Activated T-helper 17 cell treated with anti-CD3 and anti-CD28 coated beads, Interleukin-2, amount 50 U/mL, for 72 hours (primary cell): ENCODE results near the gene EXOSC5. TPM values are rescaled to one million over a fixed set of nuclear protein-coding genes. Genes with fewer than 3 reads are reported as not detected.
"Not testable (repeated sequence)": the region's sequence is repeated elsewhere in the genome, so short reads cannot be mapped to it uniquely, and the experiment has no call there.

Experiments
- ATAC-seq: fragments of 150-1000 bp; cut with Tn5 transposase; replicated peaks from 2 replicates; pipeline ENCODE4 v1.10.0; 2021; ENCODE audit warnings: mild to moderate bottlenecking, moderate library complexity
- H3K27ac Mint-ChIP-seq: one replicate; pipeline ENCODE4 v1.8.0; 2022; ENCODE audit warnings: mixed read lengths
- H3K27me3 Mint-ChIP-seq: one replicate; pipeline ENCODE4 v1.8.0; 2022; ENCODE audit warnings: mixed read lengths
- H3K36me3 Mint-ChIP-seq: one replicate; pipeline ENCODE4 v1.8.0; 2022; ENCODE audit warnings: low read depth, mild to moderate bottlenecking, mixed read lengths
- H3K4me1 Mint-ChIP-seq: one replicate; pipeline ENCODE4 v1.8.0; 2022; ENCODE audit warnings: mixed read lengths
- H3K4me3 Mint-ChIP-seq: one replicate; pipeline ENCODE4 v1.8.0; 2022; ENCODE audit warnings: mild to moderate bottlenecking, mixed read lengths
- H3K9me3 Mint-ChIP-seq: one replicate; pipeline ENCODE4 v1.8.0; 2022; ENCODE audit warnings: mixed read lengths
- total RNA-seq, 2 donors: library from RNA; stranded (reverse); gene quantifications; one replicate each; pipeline ENCODE4 v1.2.3, GENCODE V29; 2022

EXOSC5 gene
- 10 to 100 TPM; 33.0 to 58.7 TPM for total RNA-seq

DNA sequence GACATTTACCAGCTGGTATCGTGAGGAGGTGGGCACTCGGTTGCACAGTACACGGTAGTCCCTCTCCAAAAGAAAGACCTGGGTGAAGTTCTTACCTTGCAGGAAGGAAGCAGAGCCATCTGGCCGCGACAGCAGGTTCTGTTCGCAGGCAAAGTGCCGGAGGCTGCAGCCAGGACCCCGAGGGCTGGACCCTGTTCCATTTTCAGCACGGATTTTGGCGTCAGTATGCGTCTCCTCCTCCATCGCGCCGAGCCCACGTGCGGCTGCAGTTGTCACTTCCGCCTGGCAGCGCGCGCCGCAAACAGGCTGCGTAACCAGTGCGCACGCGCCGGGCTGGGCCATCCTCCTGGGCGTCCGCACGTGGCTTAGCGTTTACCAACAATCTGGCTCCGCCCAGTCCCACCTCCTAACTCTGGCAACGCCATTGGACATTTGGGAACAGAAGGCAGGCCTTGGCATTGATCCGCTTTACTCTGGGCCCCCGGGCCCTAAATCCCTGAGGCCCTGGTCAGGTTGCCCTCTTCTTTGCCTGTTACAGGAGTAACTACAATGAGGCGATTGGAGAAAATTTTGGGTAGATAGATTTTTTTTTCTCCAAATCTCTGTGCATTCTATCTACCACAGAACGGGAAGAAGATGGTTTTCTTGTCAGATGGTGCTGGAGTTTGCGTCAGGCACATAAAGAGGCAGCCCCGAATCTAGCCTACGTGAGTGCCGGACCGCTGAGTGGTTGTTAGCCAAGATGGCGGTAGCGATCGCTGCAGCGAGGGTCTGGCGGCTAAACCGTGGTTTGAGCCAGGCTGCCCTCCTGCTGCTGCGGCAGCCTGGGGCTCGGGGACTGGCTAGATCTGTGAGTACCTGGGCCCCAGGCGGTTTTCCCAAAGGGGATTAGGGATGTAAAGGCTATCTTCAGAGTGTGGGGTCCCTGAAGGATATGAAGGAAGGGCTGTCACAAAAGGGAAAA, at the start of gene EXOSC5, which contains the start of gene BCKDHA:
EXOSC5 (minus strand) TSS at position 274 of the 964 bp plus-strand sequence; CDS start at position 243, 31 bp downstream.
BCKDHA (plus strand) TSS at position 733 of the 964 bp plus-strand sequence; CDS start at position 743, 10 bp downstream.
- Mint-ChIP-seq H3K4me1 (peaks cover 24% of the 10 kb centered on the region), H3K27me3 (no peaks in the 10 kb centered on the region), H3K36me3 (peaks cover 54% of the 10 kb centered on the region), H3K4me3 (peak within 1 kb of the TSS; percentile 100), H3K27ac (peak within 1 kb of the TSS; percentile 100), H3K9me3 (no peaks in the 10 kb centered on the region)
- ATAC-seq: peak; percentile 100

GRCh38 chr19:41445575-41445974, 48.4 kb upstream of the EXOSC5 start:
- H3K4me3 Mint-ChIP-seq: no peak overlapping the region
- no peaks in the 10 kb centered on the region for H3K9me3 Mint-ChIP-seq
- no peak overlapping the region for H3K27ac Mint-ChIP-seq
- H3K4me1 Mint-ChIP-seq: no peaks in the 10 kb centered on the region
- H3K27me3 Mint-ChIP-seq: peaks cover 6% of the 10 kb centered on the region
- H3K36me3 Mint-ChIP-seq: no peaks in the 10 kb centered on the region
- no peak for ATAC-seq

DNA sequence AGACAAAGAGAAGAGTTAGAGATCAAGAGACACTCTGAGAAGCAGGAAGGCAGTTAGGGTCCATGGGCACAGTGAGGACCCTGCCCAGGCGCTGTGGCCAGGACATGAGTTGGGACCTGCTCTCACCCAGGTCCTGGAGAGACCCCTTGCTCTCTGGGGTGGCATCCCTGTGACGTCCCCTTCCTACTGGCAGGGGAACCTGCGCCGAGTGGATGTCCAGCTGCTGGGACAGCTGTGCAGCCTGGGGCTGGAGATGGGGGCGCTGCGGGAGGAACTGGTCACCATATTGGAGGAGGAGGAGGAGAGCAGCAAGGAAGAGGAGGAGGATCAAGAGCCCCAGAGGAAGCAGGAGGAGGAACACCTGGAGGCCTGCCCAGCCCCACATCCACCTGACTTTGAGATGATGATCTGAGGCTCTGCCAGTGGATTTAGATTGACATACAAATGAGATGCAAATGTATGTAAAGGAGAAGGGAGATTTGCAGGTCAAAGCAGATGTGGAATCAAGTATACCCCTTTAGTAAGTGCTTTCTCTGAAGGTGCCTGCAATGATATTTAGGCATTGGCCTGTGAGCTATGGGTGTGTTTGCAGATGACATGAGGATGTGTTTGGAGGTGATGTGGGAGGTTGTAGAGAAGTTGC, 46.8 kb upstream of the EXOSC5 start:
- Mint-ChIP-seq H3K27ac (peak overlapping the region; percentile 16), H3K36me3 (no peaks in the 10 kb centered on the region), H3K27me3 (peaks cover 6% of the 10 kb centered on the region), H3K4me1 (no peaks in the 10 kb centered on the region), H3K4me3 (no peak overlapping the region), H3K9me3 (no peaks in the 10 kb centered on the region)
- ATAC-seq: no peak

DNA sequence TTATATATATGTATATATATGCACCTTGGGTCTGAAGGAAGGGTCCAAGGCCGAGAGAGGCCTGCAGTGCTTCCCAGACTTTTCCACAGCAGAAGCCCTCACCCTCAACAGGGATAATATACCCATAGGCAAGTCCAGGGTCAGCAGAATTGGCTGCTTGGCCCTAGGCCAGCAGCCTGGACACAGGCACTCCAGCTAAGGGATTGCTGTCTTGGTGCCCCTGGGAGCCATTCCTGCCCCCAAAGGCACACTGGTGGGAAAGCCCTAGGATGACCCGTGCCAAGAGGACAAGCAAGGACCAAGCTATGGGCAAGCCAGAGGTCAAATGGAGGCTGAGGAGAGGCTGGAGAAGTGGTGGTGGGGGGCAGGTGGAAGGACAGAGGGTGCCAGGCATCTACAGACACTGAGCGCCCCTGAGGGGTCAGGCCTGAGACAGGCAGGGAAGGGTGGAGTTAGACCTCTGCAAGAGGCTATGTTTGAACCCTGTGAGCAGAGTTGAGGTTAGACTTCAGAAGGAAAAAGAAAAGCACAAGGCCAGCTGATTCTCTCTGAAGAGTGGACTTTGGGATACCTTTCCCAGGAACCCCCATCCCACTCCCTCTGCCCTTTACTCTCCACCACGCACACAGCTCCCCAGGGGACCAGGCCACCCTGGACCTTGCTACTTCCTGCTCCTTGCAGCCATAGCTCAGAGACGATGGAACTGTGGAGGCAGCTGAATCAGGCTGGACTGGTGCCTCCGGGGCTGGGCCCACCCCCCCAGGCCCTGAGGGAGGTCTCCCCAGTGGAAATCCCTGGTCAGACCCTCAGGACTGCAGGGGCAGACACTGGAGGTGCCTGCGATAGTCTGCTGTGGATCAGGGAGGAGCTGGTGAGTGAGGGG, 45.6 kb upstream of the EXOSC5 start, which contains the start of gene ERICH4:
ERICH4 (plus strand) TSS at position 684 of the 883 bp plus-strand sequence; CDS start at position 698, 14 bp downstream.
- H3K36me3 Mint-ChIP-seq: no peaks in the 10 kb centered on the region
- H3K4me1 Mint-ChIP-seq: peaks cover 4% of the 10 kb centered on the region
- H3K27ac Mint-ChIP-seq: peak within 1 kb of the TSS; percentile 16
- H3K9me3 Mint-ChIP-seq: no peaks in the 10 kb centered on the region
- peaks cover 6% of the 10 kb centered on the region for H3K27me3 Mint-ChIP-seq
- no peak for ATAC-seq
- H3K4me3 Mint-ChIP-seq: no peak within 1 kb of the TSS

GRCh38 chr19:41441321-41441945, 44.3 kb upstream of the EXOSC5 start:
- Mint-ChIP-seq H3K27me3 (peaks cover 6% of the 10 kb centered on the region), H3K4me1 (peaks cover 8% of the 10 kb centered on the region), H3K27ac (no peak overlapping the region), H3K9me3 (no peaks in the 10 kb centered on the region), H3K36me3 (peaks cover 5% of the 10 kb centered on the region), H3K4me3 (no peak overlapping the region)
- ATAC-seq: no peak

- Mint-ChIP-seq H3K27ac (no peak within 1 kb of the TSS), H3K4me3 (no peak within 1 kb of the TSS)
Measured at GRCh38 chr19:41439441-41440222, 42.5 kb upstream of the EXOSC5 start, which contains the start of gene DMAC2. Gene DMAC2, minus strand, starts transcription at chr19:41439912. Its CDS starts 13 bp downstream, at chr19:41439899.

DNA sequence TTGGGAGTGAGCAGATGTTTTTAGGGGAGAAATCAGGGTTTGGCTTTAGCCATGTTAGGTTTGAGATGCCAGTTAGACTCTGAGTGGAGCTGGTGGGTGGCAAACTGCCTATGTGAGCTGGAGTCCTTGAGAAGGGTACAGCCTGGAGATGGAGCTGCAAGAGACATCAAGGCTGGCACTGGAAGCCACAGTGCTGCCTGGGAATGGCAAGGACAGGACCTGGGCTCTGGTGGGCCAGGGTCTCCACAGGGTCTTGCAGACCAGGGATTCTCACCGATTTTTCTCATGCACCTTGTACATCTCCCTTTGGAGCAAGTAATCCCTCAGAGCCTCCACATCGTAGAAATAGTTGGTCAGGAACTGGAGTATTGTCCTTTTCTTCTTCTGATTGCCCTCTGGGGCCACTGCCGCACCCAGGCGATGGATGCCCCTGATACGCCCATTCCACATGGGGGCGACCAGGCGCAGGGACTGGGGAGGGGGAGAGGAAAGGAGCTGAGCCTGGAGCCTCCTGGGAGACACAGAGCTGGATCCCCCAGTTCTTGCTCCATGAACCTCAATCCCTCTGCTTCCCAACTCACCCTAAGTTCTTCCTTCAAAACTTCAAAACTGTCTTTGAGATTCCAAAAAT, 40.9 kb upstream of the EXOSC5 start:
- no peak for ATAC-seq
- H3K4me1 Mint-ChIP-seq: peaks cover 9% of the 10 kb centered on the region
- H3K27ac Mint-ChIP-seq: no peak overlapping the region
- no peaks in the 10 kb centered on the region for H3K9me3 Mint-ChIP-seq
- peaks cover 23% of the 10 kb centered on the region for H3K36me3 Mint-ChIP-seq
- H3K27me3 Mint-ChIP-seq: no peaks in the 10 kb centered on the region
- H3K4me3 Mint-ChIP-seq: no peak overlapping the region

More at GRCh38 chr19:41439441-41440222, 42.5 kb upstream of the EXOSC5 start, which contains the start of gene DMAC2:
- Mint-ChIP-seq H3K9me3 (no peaks in the 10 kb centered on the region), H3K4me1 (peaks cover 9% of the 10 kb centered on the region), H3K36me3 (peaks cover 10% of the 10 kb centered on the region), H3K27me3 (peaks cover 6% of the 10 kb centered on the region)
- ATAC-seq: peak; percentile 97

- Mint-ChIP-seq H3K4me3 (no peak overlapping the region), H3K9me3 (no peaks in the 10 kb centered on the region), H3K4me1 (peaks cover 9% of the 10 kb centered on the region), H3K27ac (no peak overlapping the region), H3K36me3 (peaks cover 37% of the 10 kb centered on the region), H3K27me3 (no peaks in the 10 kb centered on the region)
- ATAC-seq: no peak
Measured at GRCh38 chr19:41436674-41436951, 39.5 kb upstream of the EXOSC5 start.

- H3K27me3 Mint-ChIP-seq: no peaks in the 10 kb centered on the region
- peaks cover 42% of the 10 kb centered on the region for H3K36me3 Mint-ChIP-seq
- no peaks in the 10 kb centered on the region for H3K9me3 Mint-ChIP-seq
- no peak for ATAC-seq
- no peak overlapping the region for H3K27ac Mint-ChIP-seq
- H3K4me3 Mint-ChIP-seq: no peak overlapping the region
- peaks cover 11% of the 10 kb centered on the region for H3K4me1 Mint-ChIP-seq
Measured at GRCh38 chr19:41435936-41436673, 38.9 kb upstream of the EXOSC5 start.

GRCh38 chr19:41435376-41435775, 38.2 kb upstream of the EXOSC5 start:
- Mint-ChIP-seq H3K4me1 (peaks cover 14% of the 10 kb centered on the region), H3K36me3 (peaks cover 45% of the 10 kb centered on the region)
- H3K9me3 Mint-ChIP-seq, H3K27ac Mint-ChIP-seq, ATAC-seq, H3K27me3 Mint-ChIP-seq, H3K4me3 Mint-ChIP-seq: not testable (repeated sequence)

GRCh38 chr19:41434450-41434849, 37.3 kb upstream of the EXOSC5 start:
- Mint-ChIP-seq H3K9me3 (no peaks in the 10 kb centered on the region), H3K4me3 (no peak overlapping the region), H3K4me1 (peaks cover 14% of the 10 kb centered on the region), H3K27ac (no peak overlapping the region), H3K27me3 (no peaks in the 10 kb centered on the region), H3K36me3 (peaks cover 53% of the 10 kb centered on the region)
- no peak for ATAC-seq

- H3K27me3 Mint-ChIP-seq: no peaks in the 10 kb centered on the region
- peaks cover 64% of the 10 kb centered on the region for H3K36me3 Mint-ChIP-seq
- no peak for ATAC-seq
- H3K27ac Mint-ChIP-seq: no peak overlapping the region
- H3K4me1 Mint-ChIP-seq: peaks cover 10% of the 10 kb centered on the region
- H3K4me3 Mint-ChIP-seq: no peak overlapping the region
- H3K9me3 Mint-ChIP-seq: no peaks in the 10 kb centered on the region
Measured at GRCh38 chr19:41433171-41433570, 36.0 kb upstream of the EXOSC5 start.
